GM21619 (cell line): Measurements from ENCODE around the gene CYP2E1.
"Not testable (repeated sequence)": the region's sequence is repeated elsewhere in the genome, so short reads cannot be mapped to it uniquely, and the experiment has no call there.

Experiments used
- ATAC-seq: cut with Tn5 transposase; IDR thresholded peaks from one replicate; pipeline ENCODE4 v1.9.1; 2021; ENCODE audit not compliant: unreplicated experiment

CYP2E1 gene

GRCh38 chr10:133528296-133528844 is 1.2 kb downstream of the CYP2E1 start:
- no peak for ATAC-seq

DNA sequence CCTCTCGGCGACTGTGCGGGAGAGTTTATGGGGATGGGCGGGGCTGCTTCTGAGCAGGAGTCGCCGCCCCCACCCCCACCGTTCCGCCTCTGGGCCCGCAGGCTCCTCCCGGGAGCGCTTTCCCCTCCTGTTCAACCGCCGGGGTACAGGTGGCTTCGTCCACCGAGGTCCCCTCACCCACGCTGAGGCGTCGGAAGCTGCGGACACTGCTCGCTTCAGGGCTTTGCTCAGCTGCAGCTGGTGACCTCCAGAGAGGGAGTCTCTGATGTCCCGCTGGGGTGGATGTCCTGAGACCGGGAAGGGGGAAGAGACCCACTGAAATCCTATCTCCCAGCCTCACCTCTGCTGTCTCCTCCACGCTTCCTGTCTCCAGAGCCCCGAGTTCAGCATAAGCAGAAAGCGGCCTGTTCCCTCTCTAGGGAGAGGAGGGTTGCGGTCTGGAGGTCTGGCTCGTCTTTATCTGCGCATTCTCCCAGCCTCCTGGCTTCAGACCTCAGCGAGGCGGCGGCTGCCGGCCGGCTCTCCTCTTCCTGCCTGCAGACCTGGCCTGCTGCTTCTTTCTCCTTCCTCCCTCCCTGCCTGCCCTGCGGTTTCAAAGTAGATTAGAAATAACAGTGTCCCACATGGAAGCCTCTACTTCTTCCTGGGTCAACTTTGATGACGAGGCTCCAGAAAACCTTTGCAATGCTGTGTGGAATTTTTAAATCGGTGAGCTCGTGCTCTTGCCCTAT is 1.8 kb downstream of the CYP2E1 start:
- ATAC-seq: no peak

- no peak for ATAC-seq
Observed at GRCh38 chr10:133529576-133529946, 2.4 kb downstream of the CYP2E1 start.

DNA sequence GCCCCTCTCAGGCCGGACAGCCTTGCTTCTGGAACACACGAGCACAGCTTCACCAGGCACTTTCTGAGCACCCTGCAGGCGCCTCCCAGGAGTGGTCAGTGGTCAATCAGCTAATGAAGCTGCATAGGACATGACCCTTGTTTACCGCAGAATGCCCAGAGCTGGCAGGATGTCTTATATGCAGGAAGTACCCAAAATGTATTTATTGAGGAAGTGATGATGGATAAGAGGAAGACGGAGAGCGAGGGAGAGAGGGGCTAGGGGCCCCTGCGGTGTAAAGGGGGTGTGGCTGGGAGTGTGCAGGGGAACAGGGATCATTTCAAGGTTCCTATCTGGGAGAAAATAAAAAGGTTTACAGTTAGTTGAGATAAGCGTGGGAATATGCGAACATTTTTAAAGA is 3.3 kb downstream of the CYP2E1 start:
- no peak for ATAC-seq

GRCh38 chr10:133532871-133533270 is 5.7 kb downstream of the CYP2E1 start:
- ATAC-seq: no peak

DNA sequence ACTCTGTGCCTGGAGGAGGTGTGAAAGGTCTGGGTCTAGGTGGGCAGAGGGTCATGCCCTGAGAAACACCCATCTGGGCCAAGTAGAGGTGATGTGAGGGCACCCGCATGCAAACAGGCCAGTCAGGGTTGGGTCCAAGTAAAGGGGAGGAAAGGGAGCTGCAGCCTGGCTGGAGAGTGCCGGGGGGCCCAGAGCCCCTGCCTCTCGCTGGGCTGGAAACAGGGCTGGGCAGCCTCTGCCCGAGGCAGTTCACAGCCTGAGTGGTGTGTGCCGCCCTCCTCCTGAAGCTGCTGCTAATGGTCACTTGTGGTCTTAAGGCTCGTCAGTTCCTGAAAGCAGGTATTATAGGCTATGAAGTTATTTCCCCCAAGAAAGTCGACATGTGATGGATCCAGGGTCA is 7.3 kb downstream of the CYP2E1 start:
- ATAC-seq: no peak

DNA sequence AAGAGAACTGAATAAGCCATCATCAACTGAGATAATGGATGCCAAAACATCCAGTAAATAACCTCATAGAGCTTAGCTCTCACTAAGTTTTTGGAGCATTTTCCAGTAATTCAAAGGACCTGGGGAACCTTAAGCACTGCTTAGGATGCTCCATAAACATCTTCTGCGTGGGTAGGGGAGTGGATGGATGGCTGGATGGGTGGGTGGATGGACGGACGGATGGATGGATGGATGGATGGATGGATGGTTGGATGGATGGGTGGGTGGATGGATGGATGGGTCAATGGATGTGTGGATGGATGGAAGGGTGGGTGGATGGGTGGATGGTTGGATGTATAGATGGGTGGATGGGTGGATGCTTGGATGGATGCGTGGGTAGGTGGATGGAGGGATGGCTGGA is 9.0 kb downstream of the CYP2E1 start:
- no peak for ATAC-seq

GRCh38 chr10:133537546-133538545 is 10.7 kb downstream of the CYP2E1 start:
- ATAC-seq: no peak

DNA sequence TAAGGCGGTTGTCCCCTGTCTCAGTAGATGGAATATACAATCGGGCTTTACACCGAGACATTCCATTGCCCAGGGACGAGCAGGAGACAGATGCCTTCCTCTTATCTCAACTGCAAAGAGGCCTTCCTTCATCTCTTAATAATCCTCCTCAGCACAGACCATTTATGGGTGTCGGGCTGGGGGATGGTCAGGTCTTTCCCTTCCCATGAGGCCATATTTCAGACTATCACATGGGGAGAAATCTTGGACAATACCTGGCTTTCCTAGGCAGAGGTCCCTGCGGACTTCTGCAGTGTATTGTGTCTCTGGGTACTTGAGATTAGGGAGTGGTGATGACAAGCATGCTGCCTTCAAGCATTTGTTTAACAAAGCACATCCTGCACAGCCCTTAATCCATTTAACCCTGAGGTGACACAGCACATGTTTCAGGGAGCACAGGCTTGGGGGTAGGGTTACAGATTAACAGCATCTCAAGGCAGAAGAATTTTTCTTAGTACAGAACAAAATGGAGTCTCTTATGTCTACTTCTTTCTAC is 14.3 kb downstream of the CYP2E1 start:
- ATAC-seq: not testable (repeated sequence)

- ATAC-seq: no peak
Observed at GRCh38 chr10:133544506-133544905, 17.3 kb downstream of the CYP2E1 start.

DNA sequence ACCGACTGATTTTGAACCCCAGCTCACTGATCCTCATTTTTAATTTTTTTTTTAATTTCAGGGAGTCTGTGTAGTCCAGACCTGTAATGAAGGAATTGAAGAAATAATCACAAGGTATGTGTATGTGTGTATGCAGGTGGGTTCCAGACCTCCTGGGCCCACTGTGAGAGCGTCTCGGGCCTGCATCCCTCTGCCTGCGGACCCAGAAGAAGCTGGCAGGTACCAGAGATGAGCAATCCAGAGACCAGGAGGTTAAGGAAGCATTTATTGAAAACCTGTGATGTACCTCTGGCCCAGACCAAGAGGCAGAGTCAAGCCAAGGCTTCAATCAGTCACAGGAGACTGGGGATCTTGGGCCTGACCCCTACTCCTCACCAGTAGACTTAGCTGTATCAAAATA is 27.4 kb downstream of the CYP2E1 start:
- ATAC-seq: no peak

- ATAC-seq: no peak
Observed at GRCh38 chr10:133555521-133555920, 28.4 kb downstream of the CYP2E1 start.

DNA sequence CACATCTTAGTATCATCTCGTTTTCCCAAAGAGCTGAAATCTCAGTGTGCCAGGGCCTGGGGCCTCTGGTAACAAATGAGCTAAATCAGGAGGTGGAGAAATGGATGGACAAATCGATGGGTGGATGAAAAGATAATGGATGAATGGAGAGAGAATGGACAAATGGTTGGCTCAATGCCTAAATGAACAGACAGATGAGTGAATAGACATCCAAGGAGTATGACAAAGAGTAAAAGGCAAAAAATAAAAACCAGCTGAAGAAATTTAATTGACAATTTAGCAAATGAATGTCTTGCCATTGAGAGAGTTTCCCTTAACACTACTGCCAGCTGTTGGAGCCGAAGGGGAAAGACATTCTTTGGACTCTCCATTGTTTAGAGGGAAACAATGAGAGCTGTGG is 30.2 kb downstream of the CYP2E1 start:
- ATAC-seq: no peak

DNA sequence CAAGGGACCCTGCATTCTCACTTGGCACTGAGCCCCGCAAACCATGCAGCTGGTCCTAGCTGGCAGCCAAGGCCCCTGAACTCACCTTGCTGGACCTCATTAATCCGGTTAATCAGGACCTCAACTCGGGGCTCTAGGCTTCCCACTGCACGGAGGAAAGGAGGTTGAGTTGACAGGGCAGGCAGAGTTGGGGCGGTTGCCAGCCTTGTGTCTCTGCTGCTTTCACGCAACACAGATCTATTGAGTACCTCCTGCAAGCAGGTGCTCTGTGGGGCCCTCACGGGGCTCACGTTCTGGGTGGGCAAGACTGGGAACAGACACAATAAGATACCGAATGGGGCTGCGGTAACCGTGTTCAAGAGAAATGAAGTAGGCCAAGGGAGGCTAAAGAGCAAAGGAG is 32.1 kb downstream of the CYP2E1 start:
- no peak for ATAC-seq

GRCh38 chr10:133564816-133565215 is 37.7 kb downstream of the CYP2E1 start:
- no peak for ATAC-seq

DNA sequence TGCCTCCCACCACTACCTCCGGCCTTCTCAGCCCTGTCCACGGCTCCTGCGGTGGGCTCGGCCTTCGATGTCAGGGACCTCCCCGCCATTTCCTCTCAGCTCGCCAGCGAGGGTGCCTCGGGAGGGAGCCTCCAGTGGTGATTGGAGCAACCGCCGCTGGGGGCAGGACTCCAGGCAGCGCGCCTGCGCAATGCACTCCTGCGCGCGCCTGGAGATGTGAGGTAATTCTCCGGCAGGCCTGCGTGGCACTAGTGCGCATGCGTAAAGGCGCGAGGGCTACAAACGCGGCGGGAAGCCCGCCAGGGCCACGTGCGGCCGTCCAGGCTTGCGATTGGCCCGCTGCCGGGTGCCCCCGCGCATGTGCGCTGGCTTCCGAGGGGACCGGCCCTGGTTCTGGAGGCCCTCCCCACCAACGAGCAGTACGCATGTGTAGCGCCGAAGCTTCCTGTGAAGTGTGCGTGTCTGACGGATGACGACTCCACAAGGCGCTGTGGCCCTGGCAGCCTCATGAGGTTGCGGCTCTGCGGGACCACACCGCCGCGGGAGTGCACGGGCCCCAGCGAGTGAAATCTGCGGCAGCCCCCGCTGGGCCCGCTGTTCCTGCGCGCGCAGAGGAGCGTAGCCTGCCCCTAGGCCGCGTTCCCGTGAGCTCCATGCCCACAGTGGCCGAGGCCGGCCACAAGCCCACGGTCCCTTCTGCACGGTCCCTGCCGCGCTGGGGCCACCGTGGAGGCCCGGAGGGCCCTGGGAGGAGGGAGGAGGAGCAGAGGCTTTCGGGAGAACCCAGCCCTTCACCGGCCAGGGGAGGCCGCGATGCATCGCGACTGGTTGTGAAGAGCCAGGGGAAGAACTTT is 38.5 kb downstream of the CYP2E1 start, which contains the start of gene SYCE1:
TSS of gene SYCE1 (minus strand) at position 143 of the 854 bp plus-strand sequence. CDS start at position 89, 54 bp downstream.
- ATAC-seq: no peak

- ATAC-seq: no peak
Observed at GRCh38 chr10:133567119-133567518, 40.0 kb downstream of the CYP2E1 start.

GRCh38 chr10:133567609-133568286 is 40.6 kb downstream of the CYP2E1 start:
- ATAC-seq: no peak

- no peak for ATAC-seq
Observed at GRCh38 chr10:133568287-133568614, 41.1 kb downstream of the CYP2E1 start.
